Cortex of kidney (tissue), 1 donor: ENCODE data around the gene MFNG.

Experiments
- DNase-seq: peaks from one replicate; lab custom pipeline; 2025; lab: John Stamatoyannopoulos, UW

The MFNG gene

DNA sequence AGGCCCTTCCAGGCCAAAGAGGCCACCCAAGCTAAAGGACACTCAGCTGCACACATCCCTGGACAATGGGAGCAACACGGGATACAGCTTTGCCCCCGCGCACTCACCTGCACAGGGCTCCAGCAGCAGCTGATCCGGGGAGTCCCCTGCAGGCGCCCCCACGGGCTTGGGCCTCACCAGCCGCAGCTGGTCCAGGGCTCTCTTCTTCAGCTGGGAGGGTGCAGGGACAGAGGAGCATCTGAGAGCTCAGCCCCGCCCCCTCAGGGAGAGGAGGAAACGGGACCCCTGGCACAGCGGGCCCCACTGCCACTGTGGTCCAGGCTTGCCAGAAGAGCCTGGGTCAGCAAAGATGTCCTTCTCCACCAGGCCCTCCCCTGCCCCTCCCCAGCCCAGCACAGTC, 7.8 kb upstream of the MFNG start:
- no peak for DNase-seq

DNA sequence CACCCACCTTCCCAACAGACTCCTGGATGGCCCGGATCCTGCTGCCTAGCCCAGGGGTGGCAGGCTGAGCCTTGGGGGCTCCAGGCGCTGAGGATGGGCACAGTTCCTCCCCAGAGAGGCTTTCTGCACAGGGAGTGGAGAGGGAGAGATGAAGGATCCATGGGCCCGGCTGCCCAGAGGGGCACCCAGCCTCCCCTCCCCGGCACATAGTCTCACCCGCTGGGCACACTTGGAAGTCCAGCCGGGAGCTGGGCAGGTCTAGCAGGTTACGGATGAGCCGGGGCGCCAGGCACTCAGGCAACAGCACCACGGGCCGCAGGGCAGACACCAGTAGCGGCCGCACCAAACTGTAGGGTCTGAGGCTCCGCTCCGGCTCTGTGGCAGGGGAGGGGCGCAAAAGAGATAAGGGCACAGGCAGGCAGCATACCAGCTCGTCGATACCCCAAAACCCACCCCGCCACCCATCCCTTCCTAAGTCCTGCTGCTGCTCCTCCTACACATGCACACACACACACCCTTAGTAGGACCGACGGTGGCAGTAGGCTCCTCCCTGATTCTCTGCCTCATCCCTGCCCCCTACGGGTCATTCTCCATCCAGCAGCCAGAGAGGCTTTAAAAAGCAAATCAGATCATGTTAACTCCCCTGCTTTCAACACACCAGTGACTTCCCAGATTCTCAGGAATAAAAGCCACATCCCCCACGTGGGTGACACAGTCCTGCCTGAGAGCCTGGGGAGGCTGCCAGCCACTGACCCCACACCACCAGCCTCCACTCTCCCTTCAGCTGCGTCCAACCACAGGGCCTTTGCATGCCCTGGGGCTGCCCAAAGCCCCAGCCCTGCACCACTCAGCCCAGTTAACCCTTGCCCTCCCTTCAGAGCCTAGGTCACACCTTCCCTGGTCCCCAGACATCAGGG, 6.5 kb upstream of the MFNG start:
- no peak for DNase-seq

DNA sequence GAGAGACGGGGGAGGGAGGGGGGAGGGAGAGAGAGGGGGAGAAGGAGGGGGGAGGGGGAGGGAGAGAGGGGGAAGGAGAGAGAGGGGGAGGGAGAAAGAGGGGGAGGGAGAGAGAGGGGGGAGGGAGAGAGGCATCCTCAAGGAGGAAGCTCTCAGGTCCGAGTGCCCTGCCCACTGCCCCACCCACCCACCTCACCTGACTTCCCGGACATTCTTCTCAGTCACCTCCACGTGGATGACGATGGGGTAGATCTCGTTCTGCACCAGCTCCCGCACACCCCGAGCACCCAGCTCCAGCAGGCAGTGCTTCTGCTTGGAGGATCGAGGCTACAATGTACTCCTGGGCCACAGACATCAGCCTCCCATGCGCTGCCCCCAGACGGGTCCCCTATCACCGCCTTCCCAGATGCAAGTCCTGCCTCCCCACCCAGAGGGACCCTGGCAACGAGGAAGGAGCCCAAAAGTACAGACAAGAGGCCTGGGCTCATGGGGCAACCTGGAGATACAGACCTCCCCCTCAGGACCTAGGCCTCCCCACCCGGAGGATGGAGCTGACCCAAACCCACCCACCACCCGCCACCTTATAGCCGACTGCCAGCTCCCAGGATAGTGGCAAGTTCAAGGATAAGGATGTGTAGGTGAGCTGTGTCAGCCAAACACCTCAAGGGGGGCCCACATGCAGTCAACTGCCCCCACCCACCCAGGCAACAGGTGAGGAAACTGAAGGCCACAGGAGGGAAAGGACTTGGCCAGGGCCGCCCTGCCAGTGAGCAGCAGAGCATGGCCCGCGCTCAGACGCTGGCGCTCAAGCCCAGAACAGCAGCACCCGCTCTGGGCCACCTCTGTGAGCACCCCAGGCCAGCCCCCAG, 5.6 kb upstream of the MFNG start:
- no peak for DNase-seq

DNA sequence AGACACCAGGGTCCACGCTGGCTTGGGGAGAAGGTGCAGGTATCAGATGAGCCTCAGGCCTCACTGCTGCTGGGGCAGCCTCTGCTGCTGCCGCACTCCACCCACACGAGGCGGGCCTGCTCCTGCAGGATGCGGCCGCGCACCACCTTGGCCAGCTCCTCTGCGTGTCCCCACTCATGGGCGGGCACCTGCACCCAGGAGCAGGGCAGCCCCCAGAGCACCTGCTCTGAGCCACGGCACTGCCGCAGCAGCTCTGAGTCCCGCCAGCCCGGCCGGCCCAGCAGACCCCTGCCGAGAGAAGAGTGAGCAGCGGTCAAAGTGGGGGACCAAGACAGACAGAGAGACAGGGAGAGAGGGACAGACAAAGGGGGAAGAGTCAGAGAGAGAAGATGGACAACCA, 4.9 kb upstream of the MFNG start:
- DNase-seq, result no peak

- no peak for DNase-seq
Observed at GRCh38 chr22:37489983-37490382, 3.8 kb upstream of the MFNG start.

DNA sequence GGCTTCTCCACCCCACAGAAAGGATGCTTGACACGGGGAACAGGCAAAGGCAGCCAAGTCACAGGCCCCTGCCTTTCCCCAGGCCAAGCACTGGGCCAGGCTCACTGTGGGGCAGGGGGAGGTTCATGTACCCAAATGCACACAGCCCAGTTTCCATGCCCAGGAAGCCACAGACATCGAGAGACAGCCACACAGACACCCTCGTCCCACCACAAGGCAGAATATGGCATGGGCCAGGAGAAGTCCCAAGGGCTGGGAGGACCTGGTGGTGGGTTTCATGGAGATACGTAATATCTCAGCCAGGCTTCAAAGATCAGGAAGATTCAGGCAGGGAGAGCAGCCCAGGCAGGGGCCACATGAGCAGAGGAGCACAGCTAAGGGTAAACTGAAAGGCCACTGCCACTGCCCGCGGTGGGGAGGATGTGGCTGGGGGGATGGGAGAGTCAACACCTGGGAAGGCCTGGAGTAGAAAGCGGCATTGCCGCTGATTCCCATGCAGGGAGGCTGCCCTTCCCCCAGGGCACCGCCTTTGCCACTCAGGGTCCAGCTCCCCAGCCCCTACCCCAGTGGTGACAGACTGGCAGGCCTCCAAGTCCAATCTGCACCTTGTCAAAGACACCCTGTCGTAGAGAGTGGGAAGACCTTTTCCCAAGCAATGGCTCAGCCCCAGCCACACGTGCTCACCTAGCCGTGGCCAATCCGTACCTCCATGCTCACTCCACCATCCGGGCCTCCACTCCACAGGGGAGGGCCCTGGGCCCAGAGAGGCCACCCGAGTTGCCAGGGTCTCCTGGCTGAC, 2.4 kb upstream of the MFNG start:
- no peak for DNase-seq

GRCh38 chr22:37487571-37487970, 1.4 kb upstream of the MFNG start:
- no peak for DNase-seq

DNA sequence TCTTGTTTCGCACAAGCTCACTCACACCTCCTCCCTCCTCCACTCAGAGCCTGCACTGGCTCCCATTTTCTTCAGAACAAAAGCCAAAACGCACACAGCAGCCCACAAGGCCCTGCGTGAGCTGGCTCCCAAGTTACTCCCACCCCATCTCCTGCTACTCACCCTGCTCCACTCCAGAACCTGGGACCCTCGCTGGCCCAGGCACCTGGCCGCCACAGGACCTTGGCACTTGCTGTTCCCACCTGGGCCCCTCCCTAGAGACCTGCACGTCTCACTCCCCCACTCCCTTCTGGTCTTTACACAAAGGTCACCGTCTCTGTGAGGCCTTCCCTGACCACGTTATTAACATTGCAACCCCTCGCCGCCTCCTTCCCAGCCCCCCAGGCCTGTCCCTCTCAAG, 945 bp upstream of the MFNG start:
- no peak for DNase-seq

- no peak for DNase-seq
Observed at GRCh38 chr22:37485395-37486223, 575 bp downstream of the MFNG start.

DNA sequence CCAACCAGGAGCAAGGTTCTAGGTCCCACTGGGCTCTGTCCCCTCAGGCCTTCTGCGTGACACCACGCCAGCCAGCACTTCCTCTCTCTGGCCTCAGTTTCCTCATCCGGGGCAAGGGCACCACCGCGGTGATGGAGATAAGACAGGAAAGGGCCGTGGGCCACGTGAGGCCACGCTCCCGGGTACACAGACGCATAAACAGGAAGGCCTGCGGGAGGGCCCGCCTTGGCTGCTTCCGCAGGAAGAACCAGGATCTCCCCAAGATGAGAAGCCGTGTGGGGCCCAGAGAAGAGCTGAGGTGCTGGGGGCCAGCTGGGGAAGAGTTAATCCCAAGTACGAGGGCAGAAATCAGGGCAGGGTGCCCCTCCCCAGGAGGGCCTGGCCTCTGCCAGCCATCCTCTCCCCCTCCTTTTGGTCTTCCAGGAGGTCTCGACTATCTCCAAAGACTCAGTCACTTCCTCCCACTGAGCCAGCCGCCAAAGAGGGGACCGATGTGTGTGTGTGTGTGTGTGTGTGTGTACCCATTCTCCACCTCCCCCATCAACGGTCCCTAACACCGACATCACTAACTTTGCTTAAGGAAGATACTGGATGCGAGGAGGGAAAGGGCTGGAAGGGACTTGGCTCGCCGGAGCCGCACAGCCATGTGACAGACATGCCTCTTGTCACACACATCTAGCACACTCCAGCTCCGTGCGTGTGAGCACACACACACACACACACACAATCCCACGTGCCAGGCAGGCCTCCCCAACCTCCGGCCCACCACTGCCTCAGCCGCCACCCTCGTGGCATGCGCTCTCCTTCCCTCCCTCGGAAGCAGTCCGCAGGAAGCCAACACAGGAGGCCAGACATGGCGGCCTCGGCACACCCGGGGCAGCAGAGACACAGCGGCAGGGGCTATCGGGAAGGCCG, 1.4 kb downstream of the MFNG start:
- DNase-seq, result no peak

DNA sequence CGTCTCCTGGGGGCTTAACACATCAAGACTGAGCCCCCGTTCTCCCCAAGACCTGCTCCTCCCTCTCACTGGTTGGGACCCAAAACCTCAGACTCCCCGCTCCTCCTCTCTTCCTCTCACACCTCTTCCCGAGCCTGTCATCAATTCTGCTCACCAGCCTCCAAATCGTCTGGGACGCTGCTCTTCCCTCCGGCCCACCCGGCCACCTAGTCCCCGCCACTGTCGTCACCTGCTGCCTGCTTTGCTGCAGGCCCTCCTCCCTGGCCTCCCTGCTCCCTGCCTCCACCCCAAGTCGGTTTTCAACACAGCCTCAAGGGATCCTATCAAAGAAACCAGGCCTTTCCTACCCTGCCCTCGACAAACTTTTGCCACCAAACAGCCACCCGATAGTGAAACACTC, 3.1 kb downstream of the MFNG start:
- DNase-seq, result no peak

GRCh38 chr22:37482244-37482643, 3.9 kb downstream of the MFNG start:
- DNase-seq, result no peak

DNA sequence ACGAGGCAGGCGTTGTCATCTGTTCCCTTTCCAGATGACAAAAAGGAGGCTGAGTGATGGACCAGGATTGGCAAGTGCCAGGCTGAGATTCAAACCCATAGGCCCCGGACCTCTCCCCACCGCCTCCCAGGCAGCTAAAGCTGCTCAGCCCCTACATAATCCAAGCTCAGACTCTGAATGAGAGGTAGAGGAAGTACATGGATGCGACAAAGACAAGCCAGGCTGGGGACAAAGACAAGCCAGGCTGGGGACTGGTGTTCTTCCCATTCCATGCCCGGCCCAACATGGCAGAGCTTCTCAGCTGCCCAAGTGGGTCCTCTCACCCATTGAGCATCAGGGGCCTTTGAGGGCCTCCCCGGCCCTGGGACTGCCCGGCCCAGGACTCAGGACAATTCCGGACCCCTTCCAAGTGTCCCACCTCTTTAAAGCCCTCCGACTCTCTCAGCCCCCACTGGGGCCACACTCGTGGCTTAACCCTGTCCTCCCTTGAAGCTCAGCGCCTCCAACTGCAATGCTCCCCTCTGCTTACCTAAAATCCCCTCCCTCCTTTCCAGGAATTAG, 4.8 kb downstream of the MFNG start:
- DNase-seq, result no peak

DNA sequence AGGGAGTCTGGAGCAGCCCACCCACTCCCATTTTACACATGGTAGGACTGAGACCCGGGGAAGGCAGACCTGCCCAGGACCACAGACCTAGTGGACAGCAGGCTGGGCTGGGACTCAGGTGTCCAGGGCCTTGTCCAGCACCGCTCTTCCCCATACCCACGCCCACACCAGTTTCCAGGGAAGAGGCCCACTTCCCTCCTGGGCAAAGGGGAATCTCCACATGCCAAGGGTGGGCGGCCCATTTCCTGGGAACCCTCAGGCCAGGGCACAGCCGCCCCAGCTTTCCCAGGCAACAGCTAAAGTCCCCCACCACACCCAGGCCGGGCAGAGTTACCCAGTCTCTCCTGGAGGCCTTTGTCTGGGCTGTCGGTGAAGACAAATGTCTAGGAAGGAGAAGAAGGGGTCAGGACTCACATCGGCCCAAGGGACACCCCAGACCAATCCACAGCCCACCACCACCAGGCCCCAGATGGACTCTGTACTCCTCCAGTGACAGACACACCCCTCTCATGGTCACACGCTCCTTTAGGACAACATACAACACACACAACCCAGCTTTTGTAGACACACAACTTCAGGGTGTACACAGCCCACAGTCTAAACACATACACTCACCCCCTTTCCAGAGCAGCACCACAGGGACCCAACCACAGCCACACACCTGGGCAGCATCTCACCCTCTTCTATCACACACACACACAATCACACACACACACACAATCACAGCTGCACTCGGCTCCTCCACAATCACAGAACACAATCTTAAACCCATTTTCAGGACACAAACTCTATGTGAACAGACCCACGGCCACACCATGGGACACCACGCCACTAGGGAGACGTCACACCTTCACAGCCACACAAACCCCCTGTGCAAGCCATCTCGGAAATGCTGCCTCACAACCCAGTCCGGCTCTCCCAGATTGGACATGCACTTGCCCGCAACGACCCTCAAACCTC, 5.5 kb downstream of the MFNG start:
- no peak for DNase-seq

GRCh38 chr22:37479196-37479595, 7.0 kb downstream of the MFNG start:
- DNase-seq, result no peak

DNA sequence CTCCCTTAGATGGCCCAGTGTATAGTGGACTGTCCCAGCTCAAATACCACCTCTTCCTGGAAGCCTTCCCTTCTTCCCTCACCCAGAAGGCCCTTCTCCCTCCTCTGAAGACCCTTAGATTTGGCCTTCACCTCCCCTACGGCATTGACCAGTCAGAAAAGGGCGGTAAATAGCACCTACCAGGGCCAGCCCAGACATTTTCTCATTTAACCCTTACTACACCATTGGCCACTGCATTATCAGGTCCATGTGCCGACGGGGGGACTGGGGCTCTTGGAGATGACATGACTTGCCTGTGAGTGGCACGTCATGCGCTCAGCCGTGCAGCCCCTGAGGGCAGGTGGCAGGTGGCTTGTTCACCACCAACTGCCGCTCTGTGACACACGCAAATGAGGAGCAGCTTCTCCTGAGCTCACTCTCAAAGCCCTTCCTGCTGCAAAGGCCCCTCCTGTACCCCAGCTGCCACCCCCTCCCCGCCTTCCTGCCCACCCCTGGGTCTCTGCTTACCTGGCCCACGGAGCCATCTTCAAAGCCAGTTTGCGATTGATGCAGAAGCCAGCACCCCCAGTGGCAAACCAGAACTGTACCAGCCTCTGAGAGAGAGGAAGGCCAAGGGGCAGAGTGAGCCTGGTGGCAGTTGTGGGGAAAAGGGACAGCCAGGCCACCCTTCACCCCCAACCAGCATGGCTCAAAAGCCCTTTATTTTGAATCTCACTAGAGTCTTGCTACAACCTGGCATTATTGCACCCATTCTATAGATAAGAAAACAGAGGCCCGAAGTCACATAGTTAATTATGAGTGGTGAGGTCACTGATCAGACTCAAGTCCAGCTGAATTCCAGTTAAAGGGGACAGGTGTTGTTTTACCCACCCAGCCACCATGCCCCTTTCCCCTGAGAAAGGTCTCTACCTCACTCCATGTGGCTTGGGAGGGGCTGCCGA, 9.5 kb downstream of the MFNG start:
- DNase-seq, result no peak

DNA sequence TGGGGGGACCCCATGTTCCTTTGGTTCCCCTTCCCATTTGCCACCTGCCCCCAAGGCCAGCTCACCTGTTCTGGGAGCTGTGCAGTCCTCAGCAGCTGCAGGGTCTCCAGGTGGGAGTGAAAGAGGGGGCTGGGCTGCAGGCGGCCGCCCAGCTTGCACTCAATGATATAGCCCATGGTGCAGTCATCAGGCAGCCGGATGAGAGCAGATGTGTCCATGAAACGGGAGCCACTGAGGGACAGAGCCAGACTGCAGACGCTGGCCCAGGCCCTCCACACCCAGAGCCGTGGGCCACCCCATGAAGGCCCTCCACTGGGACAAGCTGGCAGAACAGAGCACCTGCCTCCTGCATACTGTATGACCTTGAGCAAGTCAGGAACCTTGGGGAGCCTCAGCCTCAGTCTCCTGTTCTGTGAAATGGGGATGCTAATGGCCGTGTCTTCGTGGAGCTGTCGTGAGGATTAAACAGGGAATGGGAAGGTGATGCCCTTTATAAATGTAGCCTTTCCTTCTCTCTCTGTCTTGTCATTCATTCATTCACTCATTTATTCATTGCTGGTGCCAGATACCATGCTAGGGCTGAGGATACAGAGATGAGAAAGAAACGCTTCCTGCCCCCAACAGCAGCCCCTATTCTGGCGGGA, 11.6 kb downstream of the MFNG start:
- no peak for DNase-seq
